GM19025 (cell line): ENCODE data around the gene CCL2.

ENCODE experiments used
- ATAC-seq: cut with Tn5 transposase; IDR thresholded peaks from one replicate; pipeline ENCODE4 v1.9.1; 2021; ENCODE audit warnings: mild to moderate bottlenecking, low read depth, moderate library complexity; ENCODE audit not compliant: unreplicated experiment

Gene CCL2

GRCh38 chr17:34237458-34237857, 17.6 kb upstream of the CCL2 start:
- no peak for ATAC-seq

GRCh38 chr17:34241062-34241461, 14.0 kb upstream of the CCL2 start:
- no peak for ATAC-seq

DNA sequence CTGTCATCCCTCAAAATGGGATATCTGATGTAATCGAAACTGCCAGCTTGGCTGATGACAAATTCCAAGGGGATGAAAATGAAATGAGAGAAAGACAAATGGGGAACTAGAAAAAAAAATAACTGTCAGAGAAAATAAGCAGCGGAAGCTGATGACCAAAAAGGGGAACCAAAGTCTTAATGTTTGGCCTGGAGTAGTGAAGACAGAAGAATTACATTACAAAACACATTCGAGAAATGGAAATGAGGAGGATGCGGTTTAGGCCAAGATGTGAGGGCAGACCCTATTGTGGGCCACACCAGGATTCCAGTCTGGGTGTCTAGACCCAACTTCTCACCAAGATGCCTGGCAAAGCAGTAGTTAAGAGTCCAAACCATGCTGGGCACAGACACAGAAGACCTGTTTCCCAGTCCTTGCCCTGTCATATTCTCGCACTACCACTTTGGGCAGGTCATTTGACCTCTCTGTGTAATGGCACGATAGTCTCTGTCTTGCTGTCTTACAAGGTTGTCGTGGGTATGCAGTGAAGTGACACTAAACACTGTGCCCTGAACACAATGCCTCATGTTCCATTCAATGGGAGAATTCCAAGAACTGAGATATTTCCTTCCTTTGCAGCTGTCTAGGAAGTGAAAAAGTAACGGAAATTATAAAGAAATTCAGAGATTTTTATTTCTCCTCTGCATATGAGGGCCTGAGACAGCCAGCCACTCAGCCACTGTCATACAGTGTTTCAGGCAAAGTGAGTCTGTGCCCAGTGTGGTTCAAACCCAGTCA, 12.3 kb upstream of the CCL2 start:
- ATAC-seq, result no peak

GRCh38 chr17:34243364-34244320, 11.4 kb upstream of the CCL2 start:
- no peak for ATAC-seq

DNA sequence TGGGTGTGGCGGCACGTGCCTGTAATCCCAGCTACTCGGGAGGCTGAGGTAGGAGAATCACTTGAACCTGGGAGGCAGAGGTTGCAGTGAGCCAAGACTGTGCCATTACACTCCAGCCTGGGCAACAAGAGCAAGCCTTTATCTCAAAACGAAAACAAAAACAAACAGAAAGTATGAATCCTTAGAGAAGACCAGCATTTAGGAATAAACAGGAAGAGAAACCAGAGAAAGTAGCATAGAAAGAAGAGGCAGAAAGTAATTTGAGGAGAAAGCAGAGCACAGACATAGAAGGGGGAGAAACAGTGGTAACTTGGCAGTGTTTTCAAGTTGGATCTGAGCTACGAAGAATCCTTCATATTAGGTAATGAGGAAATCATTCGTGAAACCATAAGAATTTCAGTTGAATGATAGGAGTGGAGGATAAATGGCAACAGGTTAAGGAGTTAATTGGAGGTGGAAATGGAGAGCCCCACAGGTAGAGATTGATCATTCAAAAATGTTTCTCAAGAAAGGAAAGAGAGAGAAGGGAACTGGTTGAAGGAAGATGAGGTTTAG, 9.7 kb upstream of the CCL2 start:
- no peak for ATAC-seq

- no peak for ATAC-seq
Observed at GRCh38 chr17:34246446-34246845, 8.6 kb upstream of the CCL2 start.

GRCh38 chr17:34246881-34247280, 8.2 kb upstream of the CCL2 start:
- no peak for ATAC-seq

DNA sequence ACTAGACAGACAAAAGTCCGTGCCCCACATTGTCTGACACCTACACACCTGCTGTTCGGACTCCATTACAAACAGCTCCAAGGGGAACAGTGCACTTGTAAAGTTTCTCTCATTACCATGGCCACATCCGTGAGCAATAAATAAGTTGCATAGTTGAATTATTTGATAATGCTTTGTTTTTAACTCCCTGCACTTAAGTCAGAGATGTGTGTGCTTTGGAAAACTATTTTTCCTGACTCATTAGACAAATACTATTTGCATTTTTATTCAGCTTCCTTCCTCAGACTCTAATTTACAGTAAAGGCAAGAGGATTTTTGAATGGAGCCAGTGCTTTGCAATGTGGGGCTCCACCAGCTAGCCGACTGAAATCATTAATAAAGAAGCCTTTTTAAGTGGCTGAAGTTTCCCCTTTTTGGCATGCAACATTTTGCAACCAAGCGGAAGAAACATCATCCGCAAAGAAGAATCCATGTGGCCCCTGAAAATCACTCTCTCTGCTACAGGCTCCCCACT, 6.5 kb upstream of the CCL2 start:
- no peak for ATAC-seq

DNA sequence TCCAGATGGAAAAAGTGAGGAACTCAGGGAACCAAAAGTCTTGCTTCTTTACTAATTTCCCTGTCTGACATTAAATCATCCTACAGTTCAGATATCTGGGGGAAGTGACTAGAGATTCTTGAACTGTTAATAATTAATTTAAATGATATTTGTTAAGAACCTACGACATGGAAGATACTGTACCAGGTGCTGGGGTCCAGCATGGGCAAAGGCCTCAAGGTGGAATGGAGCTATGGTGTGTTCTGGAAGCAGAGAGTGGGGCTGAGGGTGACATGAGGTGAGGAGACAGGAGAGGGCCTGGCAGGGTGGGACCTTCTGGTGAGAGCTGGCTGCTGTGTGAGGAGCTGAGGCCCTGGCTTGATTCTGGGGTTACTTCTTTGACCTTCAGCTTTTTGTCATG, 6.0 kb upstream of the CCL2 start:
- ATAC-seq, result no peak

DNA sequence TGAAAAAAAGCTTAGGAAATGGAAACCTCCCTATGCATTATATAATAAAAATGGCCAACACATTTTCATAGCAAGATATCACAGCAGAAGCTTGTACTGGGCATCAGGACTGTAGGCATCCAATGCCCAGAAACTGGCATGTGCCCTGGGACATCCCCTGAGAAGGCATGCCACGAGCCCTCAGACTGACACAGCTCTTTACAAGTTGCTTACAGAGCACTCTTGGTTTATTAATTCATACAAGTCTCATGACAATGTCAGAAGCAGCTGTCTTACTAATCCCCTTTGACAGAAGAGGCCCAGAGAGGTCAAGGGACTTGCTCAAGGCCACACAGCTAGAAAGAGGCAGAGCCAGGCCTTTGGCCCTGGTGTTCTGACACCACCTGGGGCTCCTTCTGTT, 5.6 kb upstream of the CCL2 start:
- ATAC-seq, result no peak

- ATAC-seq, result no peak
Observed at GRCh38 chr17:34251186-34251585, 3.9 kb upstream of the CCL2 start.

GRCh38 chr17:34252095-34252443, 3.0 kb upstream of the CCL2 start:
- no peak for ATAC-seq

DNA sequence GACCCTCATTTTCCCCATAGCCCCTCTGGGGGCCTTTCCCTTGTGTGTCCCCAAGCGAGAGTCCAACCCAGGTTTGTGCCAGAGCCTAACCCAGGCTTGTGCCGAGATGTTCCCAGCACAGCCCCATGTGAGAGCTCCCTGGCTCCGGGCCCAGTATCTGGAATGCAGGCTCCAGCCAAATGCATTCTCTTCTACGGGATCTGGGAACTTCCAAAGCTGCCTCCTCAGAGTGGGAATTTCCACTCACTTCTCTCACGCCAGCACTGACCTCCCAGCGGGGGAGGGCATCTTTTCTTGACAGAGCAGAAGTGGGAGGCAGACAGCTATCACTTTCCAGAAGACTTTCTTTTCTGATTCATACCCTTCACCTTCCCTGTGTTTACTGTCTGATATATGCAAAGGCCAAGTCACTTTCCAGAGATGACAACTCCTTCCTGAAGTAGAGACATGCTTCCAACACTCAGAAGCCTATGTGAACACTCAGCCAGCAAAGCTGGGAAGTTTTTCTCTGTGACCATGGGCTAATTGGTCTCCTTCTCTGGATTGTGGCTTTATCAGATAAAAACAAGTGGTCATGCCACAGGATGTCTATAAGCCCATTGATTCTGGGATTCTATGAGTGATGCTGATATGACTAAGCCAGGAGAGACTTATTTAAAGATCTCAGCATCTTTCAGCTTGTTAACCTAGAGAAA, 2.5 kb upstream of the CCL2 start:
- no peak for ATAC-seq

GRCh38 chr17:34253139-34253525, 2.0 kb upstream of the CCL2 start:
- ATAC-seq, result no peak

DNA sequence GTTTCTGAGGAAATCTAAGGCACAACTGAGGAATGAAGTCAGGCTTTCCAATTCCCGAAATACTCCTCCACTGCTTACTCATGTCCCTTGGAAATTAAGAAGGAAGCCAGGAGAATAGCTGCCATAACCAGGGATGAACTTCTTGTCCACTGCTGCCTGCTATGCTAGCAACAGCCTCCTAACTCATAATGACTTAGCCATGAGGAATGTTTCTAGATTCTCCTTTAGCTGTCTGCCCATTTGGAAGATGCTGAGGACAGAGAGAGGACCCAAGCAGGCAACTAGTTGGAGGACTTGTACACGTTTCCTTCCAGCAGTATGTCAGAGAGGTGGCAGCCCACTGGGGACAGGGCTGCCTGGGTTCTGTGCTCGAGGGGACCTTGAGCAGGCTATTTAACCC, 939 bp upstream of the CCL2 start:
- no peak for ATAC-seq

DNA sequence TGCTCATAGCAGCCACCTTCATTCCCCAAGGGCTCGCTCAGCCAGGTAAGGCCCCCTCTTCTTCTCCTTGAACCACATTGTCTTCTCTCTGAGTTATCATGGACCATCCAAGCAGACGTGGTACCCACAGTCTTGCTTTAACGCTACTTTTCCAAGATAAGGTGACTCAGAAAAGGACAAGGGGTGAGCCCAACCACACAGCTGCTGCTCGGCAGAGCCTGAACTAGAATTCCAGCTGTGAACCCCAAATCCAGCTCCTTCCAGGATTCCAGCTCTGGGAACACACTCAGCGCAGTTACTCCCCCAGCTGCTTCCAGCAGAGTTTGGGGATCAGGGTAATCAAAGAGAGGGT, 272 bp downstream of the CCL2 start:
- no peak for ATAC-seq

DNA sequence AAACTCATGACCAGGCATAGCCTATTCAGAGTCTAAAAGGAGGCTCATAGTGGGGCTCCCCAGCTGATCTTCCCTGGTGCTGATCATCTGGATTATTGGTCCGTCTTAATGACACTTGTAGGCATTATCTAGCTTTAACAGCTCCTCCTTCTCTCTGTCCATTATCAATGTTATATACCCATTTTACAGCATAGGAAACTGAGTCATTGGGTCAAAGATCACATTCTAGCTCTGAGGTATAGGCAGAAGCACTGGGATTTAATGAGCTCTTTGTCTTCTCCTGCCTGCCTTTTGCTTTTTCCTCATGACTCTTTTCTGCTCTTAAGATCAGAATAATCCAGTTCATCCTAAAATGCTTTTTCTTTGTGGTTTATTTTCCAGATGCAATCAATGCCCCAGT, 756 bp downstream of the CCL2 start:
- ATAC-seq, result no peak

DNA sequence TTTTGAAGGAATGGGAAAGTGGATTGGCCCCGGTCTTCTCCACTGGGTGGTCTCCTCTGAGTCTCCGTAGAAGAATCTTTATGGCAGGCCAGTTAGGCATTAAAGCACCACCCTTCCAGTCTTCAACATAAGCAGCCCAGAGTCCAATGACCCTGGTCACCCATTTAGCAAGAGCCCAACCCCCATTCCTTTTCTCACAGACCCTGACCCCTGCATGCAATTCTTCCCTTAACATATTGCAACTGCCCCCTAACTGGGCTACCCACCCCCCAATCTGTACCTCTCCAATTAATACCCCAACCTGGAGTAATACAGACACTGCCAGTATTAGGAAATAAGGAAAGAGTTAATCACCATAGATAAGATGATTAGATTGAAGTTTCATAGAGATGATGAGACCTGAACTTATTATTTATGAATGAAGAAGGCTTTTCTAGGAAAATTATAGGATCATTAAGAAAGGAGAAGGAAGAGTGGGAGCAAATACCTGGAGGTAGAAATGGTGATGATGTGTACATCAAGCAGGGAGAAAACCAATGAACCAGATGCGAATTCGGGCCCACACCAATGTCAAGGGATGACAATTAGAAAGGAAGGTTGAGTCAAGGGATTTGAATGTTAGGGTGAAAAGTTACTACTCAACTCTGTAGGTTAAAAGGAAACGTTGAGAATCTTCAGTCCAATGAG, 2.4 kb downstream of the CCL2 start:
- ATAC-seq, result no peak

GRCh38 chr17:34257986-34258326, 2.9 kb downstream of the CCL2 start:
- no peak for ATAC-seq

GRCh38 chr17:34259146-34259545, 4.1 kb downstream of the CCL2 start:
- no peak for ATAC-seq
